ENCODE data around the gene HHAT.

HHAT gene

DNA sequence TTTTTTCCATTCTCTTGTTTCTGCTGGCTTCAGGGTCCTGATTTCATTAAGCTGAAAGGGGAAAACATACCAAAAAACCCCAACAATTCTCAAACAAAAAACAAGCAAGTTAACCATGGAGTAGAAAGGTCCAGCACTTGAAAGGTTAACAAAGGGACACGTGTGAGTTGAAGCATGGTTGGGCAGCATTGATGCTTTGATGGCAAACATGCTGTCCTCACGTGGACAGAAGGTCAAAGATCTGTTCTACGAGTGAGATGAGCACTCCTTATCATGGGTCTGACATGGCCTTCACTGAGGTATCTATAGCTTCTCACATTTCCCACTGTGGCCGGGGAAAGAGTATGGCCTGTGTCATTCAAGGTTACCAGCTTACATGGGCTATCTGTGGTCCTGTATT, 394.9 kb downstream of the HHAT start:
- Histone ChIP-seq H3K27ac (ENCODE audit: low read depth, low read length) (no peak overlapping the region), H3K27me3 (ENCODE audit: control insufficient read depth, insufficient read depth, low read length) (no peaks in the 10 kb centered on the region), H3K4me3 (ENCODE audit: low read depth, low read length) (no peak overlapping the region), H3K36me3 (ENCODE audit: control insufficient read depth, insufficient read depth, low read length) (no peaks in the 10 kb centered on the region), H3K9ac (ENCODE audit: low read length) (no peak overlapping the region), H3K9me3 (ENCODE audit: control insufficient read depth, insufficient read depth, low read depth, low read length) (no peaks in the 10 kb centered on the region), H3K4me1 (ENCODE audit: control insufficient read depth, insufficient read depth, low read length) (no peaks in the 10 kb centered on the region)

DNA sequence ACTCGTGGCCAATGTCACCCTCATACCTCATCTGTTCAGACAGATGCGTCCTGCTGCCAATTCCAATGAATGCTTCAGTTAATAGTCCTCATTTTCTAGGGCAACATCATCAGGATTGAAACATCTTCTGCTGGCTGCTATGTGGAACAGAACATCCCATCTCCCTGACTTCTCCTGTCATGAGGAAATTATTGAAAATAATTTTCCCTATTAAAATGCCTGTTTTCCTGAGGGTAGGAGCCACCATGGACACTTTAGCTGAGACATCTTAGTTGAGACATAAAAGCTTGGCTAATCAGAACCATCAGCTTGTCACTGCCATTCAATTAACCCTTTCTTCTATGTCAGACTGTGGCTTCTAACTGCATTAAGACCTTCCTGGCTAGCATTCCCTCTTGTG, 396.1 kb downstream of the HHAT start:
- no peak overlapping the region for H3K4me3 ChIP-seq (ENCODE audit: low read depth, low read length)
- no peak overlapping the region for H3K9ac ChIP-seq (ENCODE audit: low read length)
- H3K27ac ChIP-seq (ENCODE audit: low read depth, low read length), result no peak overlapping the region
- no peaks in the 10 kb centered on the region for H3K27me3 ChIP-seq (ENCODE audit: control insufficient read depth, insufficient read depth, low read length)
- no peaks in the 10 kb centered on the region for H3K36me3 ChIP-seq (ENCODE audit: control insufficient read depth, insufficient read depth, low read length)
- no peaks in the 10 kb centered on the region for H3K4me1 ChIP-seq (ENCODE audit: control insufficient read depth, insufficient read depth, low read length)
- no peaks in the 10 kb centered on the region for H3K9me3 ChIP-seq (ENCODE audit: control insufficient read depth, insufficient read depth, low read depth, low read length)
